NCI-H1048 (cell line): Measurements from ENCODE around the gene CNPY3.
"Not testable (repeated sequence)": the region's sequence is repeated elsewhere in the genome, so short reads cannot be mapped to it uniquely, and the experiment has no call there.

Experiments
- DNase-seq: peaks from one replicate; lab custom pipeline; 2025; lab: John Stamatoyannopoulos, UW

Gene CNPY3

DNA sequence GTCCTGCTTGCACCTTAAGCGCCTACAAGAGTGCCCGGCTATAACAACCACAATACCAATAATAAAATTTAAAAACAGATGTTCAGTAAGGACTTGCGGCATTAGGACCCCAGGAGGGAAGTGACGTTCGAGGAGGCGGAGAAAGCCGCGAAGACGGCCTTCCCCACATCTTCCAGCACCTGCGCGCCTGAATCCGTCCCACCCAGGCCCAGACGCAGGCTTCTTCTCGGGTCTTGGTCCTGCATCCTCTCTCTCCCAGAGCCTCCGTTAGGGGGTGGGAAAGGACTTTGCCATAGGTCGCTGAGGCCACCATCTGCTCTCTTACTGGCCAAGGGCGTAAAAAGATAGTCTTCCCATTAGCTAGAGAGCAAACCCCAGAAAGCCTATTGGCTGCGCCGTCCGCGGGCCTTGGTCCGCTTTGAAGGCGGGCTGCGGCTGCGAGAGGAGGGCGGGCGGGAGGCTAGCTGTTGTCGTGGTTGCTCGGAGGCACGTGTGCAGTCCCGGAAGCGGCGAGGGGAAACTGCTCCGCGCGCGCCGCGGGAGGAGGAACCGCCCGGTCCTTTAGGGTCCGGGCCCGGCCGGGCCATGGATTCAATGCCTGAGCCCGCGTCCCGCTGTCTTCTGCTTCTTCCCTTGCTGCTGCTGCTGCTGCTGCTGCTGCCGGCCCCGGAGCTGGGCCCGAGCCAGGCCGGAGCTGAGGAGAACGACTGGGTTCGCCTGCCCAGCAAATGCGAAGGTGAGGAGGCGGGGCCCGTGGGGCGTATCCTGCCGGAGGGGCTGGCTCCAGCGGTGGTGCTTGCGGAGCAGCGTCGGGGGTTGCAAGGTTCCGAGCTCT is at the start of gene CNPY3:
Gene CNPY3 (plus strand): TSS at position 495 of the 835 bp plus-strand sequence. CDS start 91 bp downstream, at position 586.
- DNase-seq: peak; percentile 83

DNA sequence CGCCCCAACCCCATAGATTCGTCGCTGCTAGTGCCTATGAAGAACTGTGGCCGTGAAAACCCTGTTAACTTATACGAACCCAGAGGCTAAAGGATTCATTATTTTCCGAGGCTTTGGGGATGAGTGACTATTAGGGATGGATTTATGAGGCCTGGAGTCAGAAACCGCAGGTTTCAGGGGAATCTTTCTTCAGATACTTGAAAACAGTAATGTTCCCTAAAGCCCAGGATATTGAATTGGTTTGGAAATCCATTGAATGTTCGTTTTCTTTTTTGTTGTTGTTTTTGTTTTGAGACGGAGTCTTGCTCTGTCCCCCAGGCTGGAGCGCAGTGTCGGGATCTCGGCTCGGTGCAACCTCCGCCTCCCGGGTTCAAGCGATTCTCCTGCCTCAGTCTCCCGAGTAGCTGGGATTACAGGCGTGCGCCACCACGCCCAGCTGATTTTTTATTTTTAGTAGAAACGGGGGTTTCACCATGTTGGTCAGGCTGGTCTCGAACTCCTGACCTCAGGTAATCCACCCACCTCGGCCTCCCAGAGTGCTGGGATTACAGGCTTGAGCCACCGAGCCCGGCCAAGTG is 49.0 kb upstream of the CNPY3 start:
- DNase-seq: not testable (repeated sequence)

DNA sequence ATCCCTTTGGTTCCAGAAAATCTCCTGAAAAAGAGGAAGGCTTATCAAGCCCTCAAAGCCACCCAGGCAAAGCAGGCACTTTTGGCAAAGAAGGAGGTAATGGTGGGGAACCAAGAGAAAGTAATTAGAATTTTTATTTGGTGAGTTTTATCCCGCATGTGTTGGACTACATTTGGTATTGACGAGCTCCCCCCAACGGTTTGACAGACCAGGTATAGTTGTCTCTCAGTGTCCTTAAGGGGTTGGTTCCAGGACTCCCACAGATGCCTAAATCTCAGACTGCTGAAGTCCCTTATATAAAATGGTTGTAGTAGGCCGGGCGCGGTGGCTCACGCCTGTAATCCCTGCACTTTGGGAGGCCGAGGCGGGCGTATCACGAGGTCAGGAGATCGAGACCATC is 48.4 kb upstream of the CNPY3 start:
- DNase-seq: not testable (repeated sequence)

DNA sequence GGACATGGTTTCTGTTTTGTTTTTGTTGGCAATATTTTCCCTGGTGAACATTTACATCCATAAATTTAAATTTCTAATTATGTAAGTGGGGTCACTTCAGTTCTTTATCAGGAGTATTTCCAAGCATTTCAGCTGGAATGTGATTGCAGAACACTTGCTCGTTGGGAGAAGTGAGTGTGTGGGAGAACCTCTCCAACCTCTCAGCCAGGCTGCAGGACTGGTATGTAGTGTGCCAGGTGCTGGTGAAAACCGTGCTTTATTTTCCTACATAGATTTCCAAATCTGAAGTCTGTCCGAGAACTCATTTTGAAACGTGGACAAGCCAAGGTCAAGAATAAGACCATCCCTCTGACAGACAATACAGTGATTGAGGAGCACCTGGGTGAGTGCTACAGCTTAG is 43.6 kb upstream of the CNPY3 start:
- no peak for DNase-seq

DNA sequence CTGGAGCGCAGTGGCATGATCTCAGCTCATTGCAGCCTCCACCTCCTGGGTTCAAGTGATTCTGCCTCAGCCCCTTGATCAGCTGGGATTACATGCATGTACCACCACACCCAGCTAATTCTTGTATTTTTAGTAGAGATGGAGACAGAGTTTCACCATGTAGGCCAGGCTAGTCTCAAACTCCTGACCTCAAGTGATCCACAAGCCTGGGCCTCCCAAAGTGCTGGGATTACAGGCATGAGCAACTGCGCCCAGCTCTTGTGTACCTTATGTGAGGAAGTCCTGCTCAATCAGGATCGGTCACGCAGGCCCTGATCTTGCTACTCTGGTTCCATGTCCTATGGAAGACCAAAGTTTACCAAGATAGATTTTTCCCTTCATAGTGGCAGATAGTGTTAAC is 41.1 kb upstream of the CNPY3 start:
- not testable (repeated sequence) for DNase-seq

DNA sequence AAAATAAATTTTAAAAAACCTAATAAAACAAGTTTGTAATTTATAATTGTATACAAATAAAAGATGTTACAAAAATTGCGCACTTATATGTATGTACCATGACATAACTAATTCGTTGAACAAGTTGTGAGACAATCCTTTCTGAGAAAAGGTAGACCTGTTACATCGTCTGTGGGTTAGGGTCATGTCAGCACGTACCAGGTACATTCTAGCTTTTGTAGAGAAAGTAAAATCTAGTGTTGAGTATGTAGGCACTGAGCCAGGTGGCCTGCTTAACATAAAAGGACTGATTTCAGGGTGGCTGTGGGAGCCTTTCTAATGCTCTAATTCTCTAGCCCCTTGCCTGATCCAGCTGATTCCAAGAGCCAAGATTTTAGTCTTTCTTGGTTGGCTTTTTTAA is 39.5 kb upstream of the CNPY3 start:
- no peak for DNase-seq

DNA sequence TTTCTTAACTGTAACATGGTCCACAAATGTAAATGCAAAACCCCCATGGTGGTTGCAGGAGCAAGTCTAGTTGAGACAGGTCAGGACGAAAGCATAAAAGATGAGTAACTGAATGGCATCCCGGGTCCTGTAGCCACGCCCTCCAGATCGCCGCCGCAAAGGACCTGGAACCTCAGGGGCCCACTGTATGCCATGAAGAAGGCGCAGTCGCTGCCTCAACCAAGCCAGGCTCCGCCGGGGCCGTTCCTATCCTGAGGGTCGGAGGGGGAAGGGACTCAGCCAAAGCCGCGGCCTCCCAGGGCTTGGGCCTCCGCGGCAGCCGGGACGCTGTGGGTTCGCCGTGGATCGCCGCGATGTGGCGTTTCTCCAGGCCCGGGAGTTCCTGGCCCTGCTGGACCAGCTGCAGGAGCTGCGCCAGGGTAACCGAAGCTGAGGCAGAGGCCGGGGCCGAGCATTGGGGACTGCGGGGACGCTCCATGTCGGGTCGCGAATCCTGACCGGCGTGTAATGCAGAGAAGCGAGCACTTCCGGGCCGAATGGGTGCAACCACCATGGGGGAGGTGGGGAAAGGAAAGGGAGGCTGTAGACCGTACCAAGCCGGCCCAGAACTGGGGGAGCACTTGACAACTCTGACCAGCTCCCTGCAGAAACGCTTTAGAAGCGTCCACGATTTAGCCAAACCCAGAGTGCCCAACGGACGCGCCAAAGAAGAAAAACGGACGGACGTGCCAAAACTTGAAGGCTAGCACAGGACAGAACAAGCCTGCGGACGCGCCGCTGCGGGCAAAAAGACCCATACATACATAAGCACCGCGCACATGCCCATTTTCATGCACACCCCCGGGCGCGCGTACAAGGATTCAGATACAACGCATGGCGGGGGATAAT is 38.7 kb upstream of the CNPY3 start:
- DNase-seq: peak; percentile 83

DNA sequence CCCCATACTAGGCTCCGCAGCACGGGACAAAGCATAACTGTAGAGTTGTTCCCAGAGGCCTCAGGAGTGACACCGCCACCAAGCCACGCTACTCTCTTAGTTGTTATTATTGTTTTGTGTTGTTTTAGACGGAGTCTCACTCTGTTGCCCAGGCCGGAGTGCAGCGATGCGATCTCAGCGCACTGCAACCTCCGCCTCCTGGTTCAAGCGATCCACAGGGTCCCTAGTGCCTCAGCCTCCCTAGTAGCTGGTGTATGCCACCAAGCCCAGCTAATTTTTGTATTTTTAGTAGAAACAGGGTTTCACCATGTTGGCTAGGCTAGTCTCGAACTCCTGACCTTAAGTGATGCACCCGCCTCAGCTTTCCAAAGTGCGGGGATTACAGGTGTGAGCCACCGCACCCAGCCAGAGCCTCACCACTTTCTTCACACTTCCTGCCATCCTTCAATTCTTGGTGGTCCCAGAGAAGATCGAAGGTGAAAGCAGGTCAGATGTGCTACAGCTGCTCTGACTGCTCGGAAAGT is 38.0 kb upstream of the CNPY3 start:
- DNase-seq: no peak

DNA sequence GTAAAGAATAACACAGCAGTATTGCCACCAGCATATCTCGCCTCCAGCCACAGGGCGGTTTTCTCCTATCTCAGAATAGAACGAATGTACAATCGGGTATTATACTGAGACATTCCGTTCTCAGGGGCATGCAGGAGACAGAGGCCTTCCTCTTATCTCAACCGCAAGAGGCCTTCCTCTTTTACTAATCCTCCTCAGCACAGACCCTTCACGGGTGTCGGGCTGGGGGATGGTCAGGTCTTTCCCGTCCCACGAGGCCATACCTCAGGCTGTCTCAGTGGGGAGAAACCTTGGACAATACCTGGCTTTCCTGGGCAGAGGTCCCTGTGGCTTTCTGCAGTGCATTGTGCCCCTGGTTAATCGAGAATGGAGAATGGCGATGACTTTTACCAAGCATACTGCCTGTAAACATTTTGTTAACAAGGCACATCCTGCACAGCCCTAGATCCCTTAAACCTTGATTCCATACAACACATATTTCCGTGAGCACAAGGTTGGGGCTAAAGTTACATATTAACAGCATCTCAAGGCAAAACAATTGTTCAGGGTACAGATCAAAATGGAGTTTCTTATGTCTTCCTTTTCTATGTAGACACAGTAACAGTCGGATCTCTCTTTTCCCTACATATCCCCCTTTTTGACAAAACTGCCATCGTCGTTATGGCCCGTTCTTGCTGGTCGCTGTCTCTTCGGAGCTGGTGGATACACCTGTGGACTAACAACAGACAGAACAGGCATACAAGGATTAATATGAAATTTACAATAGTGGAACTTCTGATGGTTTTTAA is 35.0 kb upstream of the CNPY3 start:
- not testable (repeated sequence) for DNase-seq

DNA sequence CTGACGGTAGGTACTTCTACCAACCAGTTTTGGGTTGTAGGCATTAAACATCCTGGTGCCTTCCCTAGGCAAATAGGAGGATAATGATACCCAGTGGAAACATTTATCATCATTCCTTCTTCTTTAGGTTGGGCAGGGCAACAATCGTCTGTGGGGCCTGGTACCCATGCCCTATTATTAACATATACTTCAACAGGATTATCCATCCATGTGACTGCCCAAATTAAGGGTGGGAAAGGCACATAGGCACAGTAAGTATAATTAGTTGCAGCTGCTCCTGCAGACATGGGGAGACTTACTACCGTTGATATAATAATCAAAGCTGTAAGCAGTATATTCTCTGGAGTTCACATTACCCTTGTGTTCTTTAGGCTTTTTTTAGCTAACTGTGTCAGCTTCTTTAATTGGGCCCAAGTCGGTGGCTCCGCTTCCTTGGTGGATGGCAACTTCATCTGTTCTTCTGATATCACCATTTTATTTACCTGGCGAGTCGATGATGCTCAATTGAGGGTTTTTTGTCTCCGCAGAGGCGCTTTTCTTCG is 33.0 kb upstream of the CNPY3 start:
- no peak for DNase-seq

DNA sequence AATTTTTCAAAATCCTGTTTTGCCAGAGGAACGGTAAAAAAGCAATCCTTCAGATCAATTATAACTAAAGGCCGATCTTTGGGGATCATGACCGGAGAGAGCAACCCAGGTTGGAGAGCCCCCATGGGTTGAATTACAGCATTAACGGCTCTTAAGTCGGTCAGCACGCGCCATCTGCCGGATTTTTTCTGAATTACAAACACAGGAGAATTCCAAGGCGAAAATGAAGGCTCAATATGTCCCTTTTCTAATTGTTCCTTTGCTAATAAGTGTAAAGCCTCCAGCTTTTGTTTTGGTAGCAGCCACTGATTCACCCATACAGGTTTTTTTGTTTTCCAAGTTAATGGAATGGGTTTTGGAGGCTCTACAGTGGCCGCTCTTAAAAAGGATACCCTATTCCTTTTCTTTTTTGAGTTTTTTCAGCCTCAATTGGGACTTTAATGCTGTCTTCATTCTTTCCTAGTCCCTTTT is 30.4 kb upstream of the CNPY3 start:
- peak; percentile 26 for DNase-seq

DNA sequence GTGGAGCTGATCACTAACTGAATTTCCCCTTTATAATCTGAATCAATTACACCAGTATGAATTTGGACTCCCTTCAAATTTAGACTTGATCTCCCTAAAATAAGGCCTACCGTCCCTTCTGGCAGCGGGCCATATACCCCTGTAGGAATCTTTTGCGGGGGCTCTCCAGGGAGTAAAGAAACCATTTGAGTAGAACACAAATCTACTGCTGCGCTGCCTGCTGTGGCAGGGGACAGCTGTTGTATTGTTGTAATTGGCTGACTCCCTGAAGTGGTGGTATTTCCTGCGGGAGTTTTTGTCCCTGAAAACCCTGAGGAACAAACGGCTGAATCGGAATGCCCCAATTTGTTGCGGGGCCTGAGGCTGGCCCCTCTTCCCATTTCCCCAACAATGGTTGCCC is 29.4 kb upstream of the CNPY3 start:
- no peak for DNase-seq

DNA sequence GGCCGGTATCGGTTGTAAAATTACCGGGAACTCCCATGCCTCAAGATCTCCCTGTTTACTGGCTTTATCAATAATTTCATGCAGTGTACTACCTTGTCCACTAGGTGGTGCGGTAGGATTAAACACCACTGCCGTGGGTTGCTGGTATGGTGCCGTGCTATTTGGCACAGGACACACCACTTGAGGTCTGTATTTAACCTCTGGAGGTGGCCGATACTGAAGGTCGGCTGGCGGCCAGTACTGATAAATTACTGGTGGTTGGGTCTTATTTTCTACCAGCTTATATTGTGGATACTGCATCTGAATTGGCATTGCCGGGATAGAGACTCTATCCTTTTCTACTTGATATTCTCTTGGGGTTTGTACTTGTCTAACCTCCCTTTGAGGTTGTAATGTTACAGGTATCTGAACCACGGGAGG is 27.7 kb upstream of the CNPY3 start:
- peak; percentile 58 for DNase-seq

DNA sequence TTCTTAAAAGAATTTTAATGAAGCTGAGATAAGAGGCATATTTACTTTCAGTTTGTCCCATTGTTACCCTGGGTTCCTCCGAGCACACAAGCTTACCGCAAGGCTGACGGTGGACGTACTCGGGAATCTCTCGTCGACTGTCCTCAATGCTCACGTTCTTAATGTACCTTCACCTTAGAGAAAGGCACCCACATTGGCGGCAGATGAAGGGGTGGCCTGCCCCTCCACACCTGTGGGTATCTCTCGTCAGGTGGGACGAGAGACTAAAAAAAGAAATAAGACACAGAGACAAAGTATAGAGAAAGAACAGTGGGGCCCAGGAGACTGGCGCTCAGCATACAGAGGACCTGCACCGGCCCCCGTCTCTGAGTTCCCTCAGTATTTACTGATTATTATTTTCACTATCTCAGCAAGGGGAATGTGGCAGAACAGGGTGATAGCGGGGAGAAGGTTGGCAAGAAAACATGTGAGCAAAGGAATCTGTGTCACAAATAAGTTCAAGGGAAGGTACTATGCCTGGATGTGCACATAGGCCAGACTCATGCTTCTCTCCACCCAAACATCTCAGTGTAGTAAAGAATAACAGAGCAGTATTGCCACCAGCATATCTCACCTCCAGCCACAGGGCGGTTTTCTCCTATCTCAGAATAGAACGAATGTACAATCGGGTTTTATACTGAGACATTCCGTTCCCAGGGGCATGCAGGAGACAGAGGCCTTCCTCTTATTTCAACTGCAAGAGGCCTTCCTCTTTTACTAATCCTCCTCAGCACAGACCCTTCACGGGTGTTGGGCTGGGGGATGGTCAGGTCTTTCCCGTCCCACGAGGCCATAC is 26.6 kb upstream of the CNPY3 start:
- DNase-seq: not testable (repeated sequence)

DNA sequence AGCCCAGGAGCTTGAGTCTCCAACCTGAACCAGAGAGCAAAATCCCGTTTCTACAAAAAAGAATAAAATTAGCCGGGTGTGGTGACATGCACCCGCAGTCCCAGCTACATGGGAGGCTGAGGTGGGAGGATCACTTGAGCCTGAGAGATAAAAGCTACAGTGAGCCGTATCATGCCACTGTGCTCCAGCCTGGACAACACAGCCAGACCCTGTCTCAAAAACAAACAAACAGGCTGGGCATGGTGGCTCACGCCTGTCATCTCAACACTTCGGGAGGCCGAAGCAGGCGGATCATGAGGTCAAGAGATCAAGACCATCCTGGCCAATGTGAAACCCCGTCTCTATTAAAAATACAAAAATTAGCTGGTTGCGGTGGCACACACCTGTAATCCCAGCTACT is 24.8 kb upstream of the CNPY3 start:
- no peak for DNase-seq

DNA sequence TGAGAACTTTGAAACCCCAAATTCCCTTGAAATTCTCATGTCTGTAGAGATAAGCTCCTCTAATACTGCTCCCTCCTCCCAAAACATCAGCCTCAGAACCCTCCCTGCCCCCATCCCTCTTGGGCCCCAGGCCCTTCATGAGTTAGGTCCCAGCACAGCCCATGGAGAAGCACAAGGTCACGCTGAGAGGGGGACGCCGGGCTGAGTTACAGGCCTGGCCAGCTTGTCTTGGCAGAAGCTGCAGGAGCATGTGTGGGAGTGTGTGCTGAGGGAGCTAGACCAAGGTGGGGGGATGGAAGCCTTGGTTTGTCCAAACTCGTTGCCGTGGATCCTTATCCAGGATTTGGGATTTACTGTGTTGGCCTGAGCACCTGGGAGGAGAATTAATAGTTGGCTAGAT is 21.9 kb upstream of the CNPY3 start:
- no peak for DNase-seq

DNA sequence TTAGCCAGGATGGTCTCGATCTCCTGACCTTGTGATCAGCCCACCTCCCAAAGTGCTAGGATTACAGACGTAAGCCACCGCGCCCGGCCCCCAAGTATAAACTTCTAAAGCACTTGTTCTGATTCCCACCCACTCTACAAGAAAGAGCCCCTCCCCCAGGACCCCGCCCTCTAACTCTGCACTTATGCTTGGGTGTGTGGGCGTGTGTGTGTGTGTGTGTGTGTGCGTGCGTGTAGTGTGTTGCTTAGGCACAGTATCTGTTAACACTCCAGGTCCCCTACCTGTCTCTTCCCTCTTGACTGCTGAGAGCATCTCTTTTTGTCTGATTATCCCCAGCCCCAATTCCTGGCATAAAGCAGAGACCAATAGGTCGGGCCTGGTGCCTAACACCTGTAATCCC is 19.4 kb upstream of the CNPY3 start:
- DNase-seq: no peak

DNA sequence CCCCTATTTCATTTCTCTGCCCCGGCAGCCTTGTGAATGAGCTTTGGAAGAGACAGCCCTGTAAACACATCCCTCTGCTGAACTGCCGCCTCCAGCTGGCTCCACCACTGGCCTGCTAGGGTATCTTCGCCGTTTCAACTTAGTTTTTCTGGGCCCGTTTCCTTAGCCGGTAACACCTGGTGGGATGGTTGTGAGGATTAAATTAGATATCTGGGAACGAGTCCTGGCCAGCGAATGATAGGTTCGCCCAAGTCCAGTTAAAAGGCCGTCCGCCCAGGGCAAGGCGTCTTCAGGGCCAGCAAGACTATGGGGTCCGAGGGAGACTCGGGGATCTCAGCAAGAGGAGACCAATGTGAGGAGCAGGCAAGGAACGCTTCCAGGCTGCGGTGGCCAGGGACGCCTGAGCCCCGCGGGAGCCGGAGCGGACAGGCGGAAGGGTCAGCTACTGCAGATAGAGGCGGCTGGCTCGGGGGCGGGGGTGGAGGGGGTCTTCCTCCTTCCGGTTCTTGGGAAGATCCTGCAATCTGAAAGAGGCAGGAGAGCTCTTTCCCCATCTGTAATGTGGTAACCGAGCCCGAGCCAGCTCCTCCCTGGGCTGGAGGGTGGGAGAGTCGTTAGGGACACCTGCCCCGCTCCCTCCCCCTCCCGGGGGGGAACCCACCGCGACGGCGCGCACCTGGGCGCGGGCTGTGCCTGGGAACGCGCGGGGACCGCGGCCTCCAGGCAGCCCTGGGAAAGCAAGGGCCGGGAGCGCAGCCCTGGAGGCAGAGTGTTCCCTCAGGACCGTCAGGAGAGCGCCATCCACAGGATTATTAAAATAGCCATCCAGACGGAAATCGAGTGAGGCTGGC is 17.9 kb upstream of the CNPY3 start:
- no peak for DNase-seq

DNA sequence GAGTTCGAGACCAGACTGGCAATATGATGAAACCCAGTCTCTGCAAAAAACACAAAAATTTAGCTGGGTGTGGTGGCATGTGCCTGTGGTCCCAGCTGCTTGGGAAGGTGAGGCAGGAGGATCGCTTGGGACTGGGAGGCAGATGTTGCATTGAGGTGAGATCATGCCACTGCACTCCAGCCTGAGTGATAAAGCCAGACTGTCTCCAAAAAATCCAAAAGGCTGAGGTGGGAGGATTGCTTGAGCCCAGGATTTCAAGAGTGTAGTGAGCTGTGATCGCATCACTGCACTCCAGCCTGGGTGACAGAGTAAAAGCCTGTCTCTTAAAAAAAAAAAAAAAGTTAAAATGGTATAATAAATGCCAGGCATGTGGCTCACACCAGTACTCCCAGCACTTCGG is 14.7 kb upstream of the CNPY3 start:
- DNase-seq: no peak
